Transverse colon (tissue), 4 donors: Measurements from ENCODE around the gene AGFG1.

Experiments used
- CTCF ChIP-seq, 5 experiments: fragments of 200-600 bp in 3 of 5; fragments of 450-650 bp in 2 of 5; sonication (generic) in 3 of 5; IDR thresholded peaks; 1 replicate in 2 of 5; 2 replicates in 3 of 5; pipeline ENCODE4 v1.5.1; 2016 to 2017; ENCODE audit warnings: antibody characterized with exemption in 5 of 5, inconsistent platforms in 3 of 5, mild to moderate bottlenecking in 2 of 5, moderate library complexity in 1 of 5
- POLR2AphosphoS5 ChIP-seq, 3 donors: sonication (generic); formaldehyde crosslinking; IDR thresholded peaks; one replicate each; pipeline ENCODE4 v1.6.1; 2016; ENCODE audit warnings: antibody characterized with exemption in 3 of 3

DNA sequence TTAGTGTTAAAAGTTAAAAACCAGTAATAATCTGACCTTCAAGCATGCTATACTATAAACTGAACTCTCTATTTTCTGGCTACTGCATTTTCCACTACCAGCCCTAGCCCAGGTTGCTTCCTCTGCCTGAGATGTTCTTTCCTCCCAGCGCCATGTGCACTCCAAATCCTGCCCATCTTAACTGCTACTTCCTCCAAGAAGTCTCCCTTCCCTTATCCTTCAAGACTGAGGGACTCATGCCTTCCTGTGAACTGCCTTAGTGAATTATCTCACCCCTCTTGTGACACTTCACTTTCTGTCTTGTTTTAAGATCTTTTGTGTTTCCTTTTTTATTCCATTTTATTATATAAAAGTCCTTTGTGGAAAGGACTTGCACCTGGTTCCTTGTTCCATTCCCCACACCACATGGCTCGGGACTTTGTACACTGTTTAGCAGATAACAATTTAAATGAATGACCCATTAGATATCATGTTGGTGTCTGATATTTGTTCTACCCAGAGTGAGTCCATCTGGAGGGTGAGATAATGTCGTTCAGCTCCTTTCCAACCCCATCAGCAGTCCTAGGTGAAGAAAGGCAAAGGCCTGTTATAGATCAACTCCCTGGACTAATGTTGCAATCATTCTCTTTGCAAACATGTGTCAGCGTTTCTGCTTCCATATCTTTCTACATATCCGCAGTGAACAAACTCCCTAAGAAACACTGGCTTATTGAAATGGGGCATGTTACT is 20.9 kb upstream of the AGFG1 start:
- no peak for TF ChIP-seq CTCF (IDR thresholded peaks at IDR 0.05)
- TF ChIP-seq POLR2AphosphoS5 (IDR thresholded peaks at IDR 0.05) = no peak
